K562 (cell line): ENCODE measurements around the gene LENEP. TPM values are rescaled to one million over a fixed set of nuclear protein-coding genes. Genes with fewer than 3 reads are reported as not detected.

Experiments used
- BMI1 ChIP-seq: fragments of 150-350 bp; IDR thresholded peaks from 2 replicates; pipeline ENCODE4 v1.6.1; 2014; ENCODE audit warnings: low read length
- CCAR2 ChIP-seq: fragments of 200-400 bp; formaldehyde crosslinking; IDR thresholded peaks from 2 replicates; pipeline ENCODE4 v1.6.1; 2017; ENCODE audit warnings: mild to moderate bottlenecking, low read depth, low read length
- CREBBP ChIP-seq: IDR thresholded peaks from one replicate; pipeline ENCODE4 v1.6.1; 2012; ENCODE audit warnings: low read depth, mild to moderate bottlenecking, control low read depth, inconsistent platforms, low read length
- CXXC5 ChIP-seq: fragments of 250-450 bp; sonication (Bioruptor Pico); IDR thresholded peaks from 2 replicates; pipeline ENCODE4 v1.8.0; 2022; ENCODE audit warnings: inconsistent platforms, mild to moderate bottlenecking, moderate library complexity
- HDAC8 ChIP-seq: fragments of 450-650 bp; IDR thresholded peaks from 2 replicates; pipeline ENCODE4 v1.6.1; 2016; ENCODE audit warnings: mild to moderate bottlenecking, missing genetic modification characterization, moderate library complexity, missing compliant biosample characterization
- HNRNPL ChIP-seq: fragments of 200-400 bp; formaldehyde crosslinking; IDR thresholded peaks from 2 replicates; pipeline ENCODE4 v1.6.1; 2017; ENCODE audit warnings: low read depth, mild to moderate bottlenecking, low read length
- TCF7L2 ChIP-seq: fragments of 150-350 bp; IDR thresholded peaks from 2 replicates; pipeline ENCODE4 v1.6.1; 2016; ENCODE audit warnings: low read depth, mild to moderate bottlenecking, low read length, moderate library complexity
- TOE1 ChIP-seq, 2 experiments: fragments of 450-650 bp in 1 of 2; sonication (generic) in 1 of 2; formaldehyde crosslinking in 1 of 2; IDR thresholded peaks; 2 replicates each; pipeline versions ENCODE4 v1.7.1 to v1.8.0; 2016 to 2022; ENCODE audit warnings: borderline replicate concordance in 2 of 2, mild to moderate bottlenecking in 2 of 2, antibody characterized with exemption in 1 of 2, inconsistent platforms in 1 of 2, low read depth in 1 of 2, missing genetic modification reagents in 1 of 2, moderate library complexity in 1 of 2
- U2AF2 ChIP-seq: fragments of 200-400 bp; formaldehyde crosslinking; optimal IDR thresholded peaks from 2 replicates; pipeline ENCODE3; 2017; ENCODE audit warnings: low read depth, mild to moderate bottlenecking, low read length
- ZNF551 ChIP-seq: fragments of 250-450 bp; sonication (Bioruptor Pico); IDR thresholded peaks from 2 replicates; pipeline ENCODE4 v1.5.0; 2021; ENCODE audit warnings: mild to moderate bottlenecking, moderate library complexity
- ZSCAN29 ChIP-seq: fragments of 450-650 bp; IDR thresholded peaks from 2 replicates; pipeline ENCODE4 v1.6.1; 2017
- polyA plus RNA-seq, 8 experiments: library from polyadenylated mRNA; depleted of rRNA in 4 of 8; stranded (reverse) in 5 of 8; unstranded in 3 of 8; fragments of >200 nt; fragmentation: Nextera tagmentation in 2 of 8; fragmentation: Illumina TruSeq in 1 of 8; extraction: Ambion mirVana in 2 of 8; extraction: Trizol in 1 of 8; gene quantifications; 2 replicates each; pipeline versions ENCODE4 v1.2.1 to v1.2.3, GENCODE V29; 2011 to 2014; ENCODE audit warnings: inconsistent platforms in 1 of 8, missing spikeins in 1 of 8
- total RNA-seq, 7 experiments: library from RNA; depleted of rRNA in 6 of 7; stranded (reverse); fragments of >200 nt in 6 of 7; fragmentation: Illumina TruSeq in 2 of 7; extraction: Trizol in 2 of 7; gene quantifications; 2 replicates each; pipeline versions ENCODE4 v1.2.1 to v1.2.3, GENCODE V29; 2011 to 2021; ENCODE audit warnings: low replicate concordance in 1 of 7
- TF ChIP-seq, protein P1 (sequence below): sonication (generic); formaldehyde crosslinking; IDR thresholded peaks from 2 replicates; pipeline ENCODE4 v1.8.0; 2022; ENCODE audit warnings: missing genetic modification reagents, mild to moderate bottlenecking, borderline replicate concordance
- TF ChIP-seq, protein P2 (sequence below): fragments of 250-450 bp; sonication (Bioruptor Pico); IDR thresholded peaks from 2 replicates; pipeline ENCODE4 v1.5.0; 2021
- TF ChIP-seq, protein P3 (sequence below): fragments of 450-650 bp; formaldehyde crosslinking; conservative IDR thresholded peaks from 2 replicates; pipeline ENCODE4 v1.4.0; 2022; ENCODE audit warnings: mild to moderate bottlenecking, missing genetic modification characterization
- TF ChIP-seq, protein P4 (sequence below): fragments of 450-650 bp; IDR thresholded peaks from 2 replicates; pipeline ENCODE4 v1.7.1; 2018; ENCODE audit warnings: mild to moderate bottlenecking, low read depth; ENCODE audit not compliant: partially characterized antibody

LENEP gene
- total and polyA plus RNA-seq, 9 of the 15 experiments (the other 6 are each of a cell fraction or from before 2014, with no cell fraction given) = 0.23 to 0.87 (median 0.67) TPM; not detected in 5

DNA sequence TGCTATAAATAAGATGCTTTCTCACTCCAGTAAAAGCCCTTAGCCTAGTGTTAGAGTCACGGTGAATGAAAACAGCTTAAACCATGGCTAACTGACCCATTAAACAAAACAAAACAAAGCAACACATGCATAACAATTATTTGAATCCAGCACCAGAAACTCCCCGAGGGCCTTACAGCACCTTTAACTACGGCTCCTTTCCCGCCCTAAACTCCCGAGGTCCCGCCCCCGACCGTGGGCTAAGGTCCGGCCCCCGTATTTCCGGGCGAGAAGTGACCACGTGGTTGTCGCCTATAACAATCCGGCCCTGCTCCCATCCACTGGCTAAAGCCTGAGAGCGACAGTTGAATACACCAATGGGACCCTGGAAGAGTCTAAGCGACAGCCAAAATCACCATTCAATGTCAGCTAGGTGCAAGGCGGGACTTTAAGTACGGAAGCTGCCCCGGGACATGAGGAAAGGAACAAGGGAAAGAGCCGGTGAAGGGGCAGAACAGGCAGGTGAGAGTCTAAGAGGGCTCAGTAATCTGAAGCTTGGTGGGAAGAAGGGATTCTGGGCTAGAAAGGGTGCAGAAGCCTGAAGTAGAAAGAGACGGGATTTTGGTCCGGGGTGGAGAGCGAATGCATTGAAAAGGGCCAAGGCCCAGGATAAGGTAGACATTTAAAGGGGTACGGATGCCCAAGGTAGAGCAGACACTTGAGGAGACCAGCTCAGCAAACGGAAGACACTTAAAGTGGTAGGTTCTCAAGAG, 10.3 kb upstream of the LENEP start, which contains the start of gene FLAD1 (continued):
- TF ChIP-seq HDAC8 (tag) = no peak
- no peak; the same call in 1 of the 2 replicates for TF ChIP-seq ZSCAN29
- TF ChIP-seq, protein P1, sequence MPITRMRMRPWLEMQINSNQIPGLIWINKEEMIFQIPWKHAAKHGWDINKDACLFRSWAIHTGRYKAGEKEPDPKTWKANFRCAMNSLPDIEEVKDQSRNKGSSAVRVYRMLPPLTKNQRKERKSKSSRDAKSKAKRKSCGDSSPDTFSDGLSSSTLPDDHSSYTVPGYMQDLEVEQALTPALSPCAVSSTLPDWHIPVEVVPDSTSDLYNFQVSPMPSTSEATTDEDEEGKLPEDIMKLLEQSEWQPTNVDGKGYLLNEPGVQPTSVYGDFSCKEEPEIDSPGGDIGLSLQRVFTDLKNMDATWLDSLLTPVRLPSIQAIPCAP (CRISPR knock-in tag) = no peak
- no peak for TF ChIP-seq BMI1
- no peak for TF ChIP-seq TCF7L2
- TF ChIP-seq ZNF551 (CRISPR knock-in tag) = no peak
- TF ChIP-seq HNRNPL = no peak
- TF ChIP-seq U2AF2 = no peak
- TF ChIP-seq, protein P2, sequence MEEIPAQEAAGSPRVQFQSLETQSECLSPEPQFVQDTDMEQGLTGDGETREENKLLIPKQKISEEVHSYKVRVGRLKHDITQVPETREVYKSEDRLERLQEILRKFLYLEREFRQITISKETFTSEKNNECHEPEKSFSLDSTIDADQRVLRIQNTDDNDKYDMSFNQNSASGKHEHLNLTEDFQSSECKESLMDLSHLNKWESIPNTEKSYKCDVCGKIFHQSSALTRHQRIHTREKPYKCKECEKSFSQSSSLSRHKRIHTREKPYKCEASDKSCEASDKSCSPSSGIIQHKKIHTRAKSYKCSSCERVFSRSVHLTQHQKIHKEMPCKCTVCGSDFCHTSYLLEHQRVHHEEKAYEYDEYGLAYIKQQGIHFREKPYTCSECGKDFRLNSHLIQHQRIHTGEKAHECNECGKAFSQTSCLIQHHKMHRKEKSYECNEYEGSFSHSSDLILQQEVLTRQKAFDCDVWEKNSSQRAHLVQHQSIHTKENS (CRISPR knock-in tag) = no peak
- TF ChIP-seq CREBBP = no peak
- no peak for TF ChIP-seq CCAR2
- TF ChIP-seq, protein P3, sequence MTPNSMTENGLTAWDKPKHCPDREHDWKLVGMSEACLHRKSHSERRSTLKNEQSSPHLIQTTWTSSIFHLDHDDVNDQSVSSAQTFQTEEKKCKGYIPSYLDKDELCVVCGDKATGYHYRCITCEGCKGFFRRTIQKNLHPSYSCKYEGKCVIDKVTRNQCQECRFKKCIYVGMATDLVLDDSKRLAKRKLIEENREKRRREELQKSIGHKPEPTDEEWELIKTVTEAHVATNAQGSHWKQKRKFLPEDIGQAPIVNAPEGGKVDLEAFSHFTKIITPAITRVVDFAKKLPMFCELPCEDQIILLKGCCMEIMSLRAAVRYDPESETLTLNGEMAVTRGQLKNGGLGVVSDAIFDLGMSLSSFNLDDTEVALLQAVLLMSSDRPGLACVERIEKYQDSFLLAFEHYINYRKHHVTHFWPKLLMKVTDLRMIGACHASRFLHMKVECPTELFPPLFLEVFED = 0 out of 2 replicates have a peak, but pooled peaks have one; percentile 82
- TF ChIP-seq, protein P4, sequence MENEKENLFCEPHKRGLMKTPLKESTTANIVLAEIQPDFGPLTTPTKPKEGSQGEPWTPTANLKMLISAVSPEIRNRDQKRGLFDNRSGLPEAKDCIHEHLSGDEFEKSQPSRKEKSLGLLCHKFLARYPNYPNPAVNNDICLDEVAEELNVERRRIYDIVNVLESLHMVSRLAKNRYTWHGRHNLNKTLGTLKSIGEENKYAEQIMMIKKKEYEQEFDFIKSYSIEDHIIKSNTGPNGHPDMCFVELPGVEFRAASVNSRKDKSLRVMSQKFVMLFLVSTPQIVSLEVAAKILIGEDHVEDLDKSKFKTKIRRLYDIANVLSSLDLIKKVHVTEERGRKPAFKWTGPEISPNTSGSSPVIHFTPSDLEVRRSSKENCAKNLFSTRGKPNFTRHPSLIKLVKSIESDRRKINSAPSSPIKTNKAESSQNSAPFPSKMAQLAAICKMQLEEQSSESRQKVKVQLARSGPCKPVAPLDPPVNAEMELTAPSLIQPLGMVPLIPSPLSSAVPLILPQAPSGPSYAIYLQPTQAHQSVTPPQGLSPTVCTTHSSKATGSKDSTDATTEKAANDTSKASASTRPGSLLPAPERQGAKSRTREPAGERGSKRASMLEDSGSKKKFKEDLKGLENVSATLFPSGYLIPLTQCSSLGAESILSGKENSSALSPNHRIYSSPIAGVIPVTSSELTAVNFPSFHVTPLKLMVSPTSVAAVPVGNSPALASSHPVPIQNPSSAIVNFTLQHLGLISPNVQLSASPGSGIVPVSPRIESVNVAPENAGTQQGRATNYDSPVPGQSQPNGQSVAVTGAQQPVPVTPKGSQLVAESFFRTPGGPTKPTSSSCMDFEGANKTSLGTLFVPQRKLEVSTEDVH = peak; percentile 98
- peak; percentile 93 for TF ChIP-seq TOE1 (IDR thresholded peaks at IDR 0.05; ENCODE audit: borderline replicate concordance)
- TF ChIP-seq TOE1 (CRISPR knock-in tag; IDR thresholded peaks at IDR 0.05; ENCODE audit: borderline replicate concordance, low read depth) = no peak
- peak; percentile 74 for TF ChIP-seq CXXC5 (CRISPR knock-in tag)
